KOPT-K1 (cell line): ENCODE results near the gene PIK3IP1.

ENCODE experiments used
- H3K27ac ChIP-seq: fragments of 200-600 bp; sonication (generic); 2 replicates; pipeline ENCODE4 v1.5.1; 2016; ENCODE audit warnings: antibody characterized with exemption, mild to moderate bottlenecking, low read depth, low read length; ENCODE audit not compliant: poor library complexity, severe bottlenecking
- H3K36me3 ChIP-seq: fragments of 200-600 bp; sonication (generic); 2 replicates; pipeline ENCODE4 v1.5.1; 2017; ENCODE audit warnings: antibody characterized with exemption, mild to moderate bottlenecking, low read length, moderate library complexity; ENCODE audit not compliant: insufficient read depth
- H3K9me3 ChIP-seq: fragments of 200-600 bp; sonication (generic); 2 replicates; pipeline ENCODE4 v1.5.1; 2017; ENCODE audit warnings: antibody characterized with exemption, low read length, mild to moderate bottlenecking; ENCODE audit not compliant: insufficient read depth, poor library complexity, severe bottlenecking

Gene PIK3IP1

DNA sequence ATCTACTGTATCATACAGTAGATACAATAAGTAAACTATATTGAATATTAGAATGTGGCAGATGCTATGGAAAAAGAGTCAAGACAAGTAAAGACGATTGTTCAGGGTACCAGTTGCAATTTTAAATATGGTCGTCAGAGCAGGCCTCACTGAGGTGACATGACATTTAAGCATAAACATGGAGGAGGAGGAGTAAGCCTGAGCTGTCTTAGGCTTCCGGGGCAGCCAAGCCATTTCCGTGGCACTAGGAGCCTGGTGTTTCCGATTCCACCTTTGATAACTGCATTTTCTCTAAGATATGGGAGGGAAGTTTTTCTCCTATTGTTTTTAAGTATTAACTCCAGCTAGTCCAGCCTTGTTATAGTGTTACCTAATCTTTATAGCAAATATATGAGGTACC, 14.5 kb downstream of the PIK3IP1 start:
- Histone ChIP-seq H3K36me3 (peaks cover 69% of the 10 kb centered on the region), H3K27ac (peak overlapping the region; percentile 77), H3K9me3 (no peaks in the 10 kb centered on the region)

- H3K9me3 ChIP-seq, result no peaks in the 10 kb centered on the region
- H3K27ac ChIP-seq, result no peak overlapping the region
- H3K36me3 ChIP-seq, result peaks cover 78% of the 10 kb centered on the region
Observed at GRCh38 chr22:31276426-31277167, 15.7 kb downstream of the PIK3IP1 start.

DNA sequence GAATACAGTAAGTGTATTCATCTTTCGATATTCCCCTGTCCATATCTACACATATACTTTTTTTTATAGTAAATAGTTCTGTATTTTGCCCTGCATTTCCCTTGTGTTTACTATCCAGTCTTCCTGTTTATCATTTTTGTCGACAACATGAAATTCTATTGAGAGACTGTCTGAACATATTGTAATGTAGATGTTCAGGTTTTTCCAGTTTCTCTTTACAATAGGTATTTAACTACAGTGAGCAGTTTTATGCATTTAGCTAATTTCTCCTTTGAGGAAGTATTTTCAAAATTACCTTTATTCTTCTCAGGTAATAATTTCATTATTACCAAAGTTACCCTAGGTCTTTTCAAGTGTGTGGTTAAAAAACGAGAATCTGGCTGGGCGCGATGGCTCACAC, 16.7 kb downstream of the PIK3IP1 start:
- no peaks in the 10 kb centered on the region for H3K9me3 ChIP-seq
- H3K36me3 ChIP-seq, result peaks cover 82% of the 10 kb centered on the region
- H3K27ac ChIP-seq, result no peak overlapping the region

DNA sequence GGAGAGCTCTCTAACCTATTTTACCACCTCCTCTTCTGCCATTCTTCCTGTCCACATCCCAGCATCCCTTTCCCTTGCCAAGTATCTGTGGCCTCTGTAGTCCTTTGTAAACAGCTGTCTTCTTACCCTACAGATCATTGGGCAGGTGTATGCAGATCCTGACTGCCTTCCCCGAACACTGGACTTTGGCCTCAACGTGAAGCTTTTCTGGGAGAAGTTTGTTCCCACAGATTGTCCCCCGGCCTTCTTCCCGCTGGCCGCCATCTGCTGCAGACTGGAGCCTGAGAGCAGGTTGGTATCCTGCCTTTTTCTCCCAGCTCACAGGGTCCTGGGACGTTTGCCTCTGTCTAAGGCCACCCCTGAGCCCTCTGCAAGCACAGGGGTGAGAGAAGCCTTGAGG, 17.3 kb downstream of the PIK3IP1 start:
- no peaks in the 10 kb centered on the region for H3K9me3 ChIP-seq
- peaks cover 82% of the 10 kb centered on the region for H3K36me3 ChIP-seq
- no peak overlapping the region for H3K27ac ChIP-seq

- Histone ChIP-seq H3K27ac (no peak overlapping the region), H3K9me3 (no peaks in the 10 kb centered on the region), H3K36me3 (peaks cover 87% of the 10 kb centered on the region)
Observed at GRCh38 chr22:31274017-31274416, 18.3 kb downstream of the PIK3IP1 start.

- H3K27ac ChIP-seq, result no peak overlapping the region
- H3K36me3 ChIP-seq, result peaks cover 89% of the 10 kb centered on the region
- H3K9me3 ChIP-seq, result no peaks in the 10 kb centered on the region
Observed at GRCh38 chr22:31272522-31273446, 19.5 kb downstream of the PIK3IP1 start.

DNA sequence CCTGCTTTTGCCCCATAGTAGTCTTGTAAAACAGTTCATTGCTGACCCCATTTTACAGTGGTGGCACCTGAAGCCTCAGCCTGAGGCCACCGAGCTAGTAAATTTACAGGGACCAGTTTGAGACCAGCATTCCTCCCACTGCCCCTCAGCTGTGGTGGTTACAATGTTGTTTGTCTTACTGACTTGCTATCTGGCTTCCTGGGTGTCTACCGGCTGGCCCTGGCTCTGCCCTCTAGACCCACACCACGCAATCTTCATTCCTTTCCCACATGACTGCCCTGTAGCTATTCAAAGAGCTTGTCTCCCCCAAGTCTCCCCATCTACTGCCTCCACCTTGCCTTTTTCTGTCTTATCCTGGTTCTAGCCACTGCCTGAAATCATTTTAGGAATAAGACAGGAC, 20.8 kb downstream of the PIK3IP1 start:
- peaks cover 92% of the 10 kb centered on the region for H3K36me3 ChIP-seq
- H3K9me3 ChIP-seq, result no peaks in the 10 kb centered on the region

DNA sequence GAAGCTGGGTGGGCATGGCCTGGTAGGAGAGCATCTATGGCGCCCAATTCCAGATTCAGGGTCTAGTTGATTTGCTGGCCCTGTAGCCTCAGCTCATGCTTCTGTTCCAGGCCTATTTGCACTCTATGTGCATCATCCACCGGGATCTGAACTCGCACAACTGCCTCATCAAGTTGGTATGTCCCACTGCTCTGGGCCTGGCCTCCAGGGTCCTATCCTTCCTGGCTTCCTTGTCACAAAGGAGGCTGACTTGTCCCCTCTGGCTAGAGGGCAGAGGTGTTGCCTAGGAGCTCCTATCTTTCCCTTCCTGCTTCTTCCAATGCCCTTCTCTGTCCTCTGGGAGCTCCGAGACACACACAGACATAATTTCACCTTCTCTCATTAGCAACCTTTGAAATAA, 21.3 kb downstream of the PIK3IP1 start:
- Histone ChIP-seq H3K9me3 (no peaks in the 10 kb centered on the region), H3K27ac (no peak overlapping the region), H3K36me3 (peaks cover 94% of the 10 kb centered on the region)

More for the DNA sequence above, 20.8 kb downstream of the PIK3IP1 start:
- no peak overlapping the region for H3K27ac ChIP-seq

- no peak overlapping the region for H3K27ac ChIP-seq
Observed at GRCh38 chr22:31269892-31270579, 22.3 kb downstream of the PIK3IP1 start.

GRCh38 chr22:31268281-31268680, 24.0 kb downstream of the PIK3IP1 start:
- peaks cover 84% of the 10 kb centered on the region for H3K36me3 ChIP-seq
- no peak overlapping the region for H3K27ac ChIP-seq

More at GRCh38 chr22:31269892-31270579, 22.3 kb downstream of the PIK3IP1 start:
- Histone ChIP-seq H3K9me3 (no peaks in the 10 kb centered on the region), H3K36me3 (peaks cover 88% of the 10 kb centered on the region)

GRCh38 chr22:31263896-31264640, 28.2 kb downstream of the PIK3IP1 start:
- no peaks in the 10 kb centered on the region for H3K9me3 ChIP-seq
- no peak overlapping the region for H3K27ac ChIP-seq
- peaks cover 87% of the 10 kb centered on the region for H3K36me3 ChIP-seq

More at GRCh38 chr22:31268281-31268680, 24.0 kb downstream of the PIK3IP1 start:
- no peaks in the 10 kb centered on the region for H3K9me3 ChIP-seq

- H3K36me3 ChIP-seq, result peaks cover 87% of the 10 kb centered on the region
- H3K27ac ChIP-seq, result no peak overlapping the region
- H3K9me3 ChIP-seq, result no peaks in the 10 kb centered on the region
Observed at GRCh38 chr22:31262312-31263133, 29.8 kb downstream of the PIK3IP1 start.

DNA sequence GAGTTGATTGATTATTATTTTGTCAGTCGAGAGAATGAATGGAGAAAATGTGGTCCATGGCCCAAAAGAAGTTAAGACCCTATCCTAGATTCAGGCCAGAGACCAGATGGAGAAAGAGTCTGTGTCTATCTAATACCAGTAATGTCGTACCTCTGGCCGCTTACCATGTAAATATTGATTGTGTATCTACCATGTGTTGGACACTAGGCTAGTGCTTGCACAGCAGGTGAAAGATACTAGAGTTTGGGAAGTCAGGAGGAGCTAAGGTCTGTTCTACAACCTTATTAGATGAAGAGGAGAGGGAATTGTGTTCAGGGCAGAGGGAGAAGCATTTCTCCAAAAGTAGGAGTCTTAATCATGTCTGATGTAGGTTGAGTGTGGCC, 31.8 kb downstream of the PIK3IP1 start:
- Histone ChIP-seq H3K9me3 (no peaks in the 10 kb centered on the region), H3K27ac (no peak overlapping the region), H3K36me3 (peaks cover 68% of the 10 kb centered on the region)
